ENCODE data around the gene PSMC5. TPM values are rescaled to one million over a fixed set of nuclear protein-coding genes. Genes with fewer than 3 reads are reported as not detected.
"Not testable (repeated sequence)": the region's sequence is repeated elsewhere in the genome, so short reads cannot be mapped to it uniquely, and the experiment has no call there.

Gene PSMC5
- polyA plus RNA-seq, 4 donors, result 104 to 180 (median 144) TPM

DNA sequence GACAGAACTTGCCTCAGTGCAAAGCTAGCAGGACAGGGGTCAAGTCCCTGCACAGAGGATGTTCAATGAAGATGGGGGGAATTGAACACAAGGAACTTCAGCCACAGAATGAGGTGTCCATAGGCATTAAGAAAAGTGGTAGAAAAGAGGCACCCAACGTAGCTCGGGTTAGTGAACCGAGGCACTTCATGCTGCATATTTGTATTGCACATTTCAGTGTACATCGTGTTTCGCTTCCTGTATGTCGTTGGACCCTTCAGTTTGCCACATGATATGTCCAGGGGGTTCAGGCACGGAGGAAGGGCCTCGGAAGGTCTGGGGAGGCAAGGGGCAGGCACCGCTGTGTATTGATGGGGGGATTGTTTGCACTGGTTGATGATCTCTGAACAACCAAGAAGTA is 51.2 kb downstream of the PSMC5 start:
- DNase-seq; H3K27ac ChIP-seq (ENCODE audit: low read depth in 1 of 3, low read length in 2 of 3); H3K4me3 ChIP-seq (ENCODE audit: low read depth in 1 of 3, low read length in 3 of 3); H3K36me3 ChIP-seq (ENCODE audit: control insufficient read depth in 3 of 3, insufficient read depth in 2 of 3, low read depth in 1 of 3, low read length in 3 of 3); H3K9me3 ChIP-seq (ENCODE audit: control insufficient read depth in 2 of 2, insufficient read depth in 1 of 2, low read depth in 1 of 2, low read length in 1 of 2); H3K4me1 ChIP-seq (ENCODE audit: control insufficient read depth in 3 of 3, insufficient read depth in 2 of 3, low read depth in 1 of 3, low read length in 2 of 3); H3K27me3 ChIP-seq (ENCODE audit: control insufficient read depth in 3 of 3, insufficient read depth in 3 of 3, low read length in 3 of 3); FAIRE-seq: not testable (repeated sequence)
- WGBS, 3 donors, result 83 to 86% (median 85%) methylated on average over 9 of the region's 9 CpGs

GRCh38 chr17:63880706-63881105 is 53.5 kb downstream of the PSMC5 start:
- Histone ChIP-seq H3K27me3 (ENCODE audit: control insufficient read depth in 3 of 3, insufficient read depth in 3 of 3, low read length in 3 of 3) (peaks cover 0 to 2% (median 1%) of the 10 kb centered on the region in 3 donors), H3K36me3 (ENCODE audit: control insufficient read depth in 3 of 3, insufficient read depth in 2 of 3, low read depth in 1 of 3, low read length in 3 of 3) (no peaks in the 10 kb centered on the region), H3K4me1 (ENCODE audit: control insufficient read depth in 3 of 3, insufficient read depth in 2 of 3, low read depth in 1 of 3, low read length in 2 of 3) (no peaks in the 10 kb centered on the region), H3K9me3 (ENCODE audit: control insufficient read depth in 2 of 2, insufficient read depth in 1 of 2, low read depth in 1 of 2, low read length in 1 of 2) (no peaks in the 10 kb centered on the region), H3K4me3 (ENCODE audit: low read depth in 1 of 3, low read length in 3 of 3) (no peak overlapping the region), H3K27ac (ENCODE audit: low read depth in 1 of 3, low read length in 2 of 3) (no peak overlapping the region)
- DNase-seq, result no peak
- 79 to 84% (median 81%) methylated on average over 12 of the region's 12 CpGs for WGBS, 3 donors
- no peak for FAIRE-seq

DNA sequence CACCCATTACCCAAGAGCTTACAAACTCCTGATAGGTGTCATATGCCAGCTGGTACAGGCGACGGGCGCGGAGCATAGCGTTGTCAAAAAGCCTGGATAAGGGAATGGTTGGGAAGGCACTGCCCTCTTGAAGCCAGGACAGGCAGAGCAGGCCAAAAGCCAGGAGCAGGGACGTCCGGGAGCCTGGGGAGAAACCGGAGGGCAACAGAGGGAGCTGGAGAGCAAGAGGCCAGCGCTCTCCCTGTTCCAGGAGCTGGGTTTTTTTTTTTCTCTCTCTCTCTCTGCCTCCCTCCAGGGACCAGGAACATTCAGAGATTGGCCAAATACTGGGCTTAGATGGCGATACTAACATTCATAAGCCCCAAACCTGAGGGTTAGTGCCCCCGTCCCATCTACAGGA is 54.1 kb downstream of the PSMC5 start:
- 47 to 59% (median 52%) methylated on average over 11 of the region's 11 CpGs for WGBS, 3 donors
- FAIRE-seq; H3K27ac ChIP-seq (ENCODE audit: low read depth in 1 of 3, low read length in 2 of 3); H3K4me1 ChIP-seq (ENCODE audit: control insufficient read depth in 3 of 3, insufficient read depth in 2 of 3, low read depth in 1 of 3, low read length in 2 of 3); H3K27me3 ChIP-seq (ENCODE audit: control insufficient read depth in 3 of 3, insufficient read depth in 3 of 3, low read length in 3 of 3); H3K36me3 ChIP-seq (ENCODE audit: control insufficient read depth in 3 of 3, insufficient read depth in 2 of 3, low read depth in 1 of 3, low read length in 3 of 3); DNase-seq; H3K4me3 ChIP-seq (ENCODE audit: low read depth in 1 of 3, low read length in 3 of 3); H3K9me3 ChIP-seq (ENCODE audit: control insufficient read depth in 2 of 2, insufficient read depth in 1 of 2, low read depth in 1 of 2, low read length in 1 of 2): not testable (repeated sequence)

Other genes starting within 250 kb of the PSMC5 start
- gene TACO1, start 226.5 kb upstream of the PSMC5 start, polyA plus RNA-seq, result 10 to 100 TPM; 24.1 to 48.8 (median 32.5) TPM
- gene MAP3K3, start 205.0 kb upstream of the PSMC5 start, polyA plus RNA-seq, result 10 to 100 TPM in 3 of 4 donors, 1 to 10 TPM in 1; 8.1 to 17.1 (median 11.1) TPM
- gene LIMD2, start 127.3 kb upstream of the PSMC5 start, polyA plus RNA-seq, result 10 to 100 TPM in 3 of 4 donors, 1 to 10 TPM in 1; 2.0 to 14.7 (median 12.5) TPM
- 10 to 100 TPM in 3 of 4 donors, 1 to 10 TPM in 1; 8.1 to 35.2 (median 13.3) TPM for gene STRADA, start 85.6 kb upstream of the PSMC5 start, polyA plus RNA-seq
- gene CCDC47, start 53.8 kb upstream of the PSMC5 start, polyA plus RNA-seq, result 100 to 1,000 TPM in 1 of 4 donors, 10 to 100 TPM in 3; 19.5 to 113 (median 60.1) TPM
- 100 to 1,000 TPM in 1 of 4 donors, 10 to 100 TPM in 3; 43.5 to 128 (median 51.6) TPM for gene DDX42, start 53.3 kb upstream of the PSMC5 start, polyA plus RNA-seq
- 10 to 100 TPM; 13.9 to 45.5 (median 19.7) TPM for gene FTSJ3, start 232 bp downstream of the PSMC5 start, polyA plus RNA-seq
- gene SMARCD2, start 15.3 kb downstream of the PSMC5 start, polyA plus RNA-seq, result 10 to 100 TPM; 44.0 to 95.3 (median 60.8) TPM
- gene CSH2, start 46.2 kb downstream of the PSMC5 start, polyA plus RNA-seq, result under 1 TPM in 1 of 4 donors, not detected in 3; 0.32 TPM
- gene GH2, start 54.5 kb downstream of the PSMC5 start, polyA plus RNA-seq, result not detected
- gene CSH1, start 69.1 kb downstream of the PSMC5 start, polyA plus RNA-seq, result under 1 TPM in 1 of 4 donors, not detected in 3; 0.16 TPM
- gene CSHL1, start 83.8 kb downstream of the PSMC5 start, polyA plus RNA-seq, result not detected
- under 1 TPM in 1 of 4 donors, not detected in 3; 0.06 TPM for gene GH1, start 91.4 kb downstream of the PSMC5 start, polyA plus RNA-seq
- 1 to 10 TPM in 3 of 4 donors, under 1 TPM in 1; 0.45 to 8.7 (median 3.1) TPM for gene CD79B, start 104.9 kb downstream of the PSMC5 start, polyA plus RNA-seq
- gene SCN4A, start 145.5 kb downstream of the PSMC5 start, polyA plus RNA-seq, result under 1 TPM in 2 of 4 donors, not detected in 2; 0.38 to 0.46 TPM
- gene PRR29, start 170.9 kb downstream of the PSMC5 start, polyA plus RNA-seq, result 1 to 10 TPM in 1 of 4 donors, under 1 TPM in 1, not detected in 2; 0.16 to 1.1 TPM
- gene ICAM2, start 193.2 kb downstream of the PSMC5 start, polyA plus RNA-seq, result 10 to 100 TPM in 3 of 4 donors, 1 to 10 TPM in 1; 4.5 to 40.1 (median 12.4) TPM